AG09319 (cell line): ENCODE measurements around the gene GATM.

ENCODE experiments used
- DNase-seq: peaks from one replicate; pipeline ENCODE4 v3.0.0-alpha.2; 2010; ENCODE audit warnings: low read depth; ENCODE audit errors: extremely low read depth
- CTCF ChIP-seq: IDR thresholded peaks from 2 replicates; pipeline ENCODE4 v1.5.1; 2011; ENCODE audit warnings: low read depth, mild to moderate bottlenecking, inconsistent platforms, low read length, moderate library complexity

Gene GATM

GRCh38 chr15:45351227-45351626 is 27.1 kb downstream of the GATM start:
- TF ChIP-seq CTCF = no peak

GRCh38 chr15:45349623-45350022 is 28.7 kb downstream of the GATM start:
- DNase-seq = no peak
- TF ChIP-seq CTCF = no peak

More at GRCh38 chr15:45351227-45351626, 27.1 kb downstream of the GATM start:
- DNase-seq = no peak

- DNase-seq = no peak
- TF ChIP-seq CTCF = no peak
Measured at GRCh38 chr15:45347989-45348388, 30.4 kb downstream of the GATM start.

GRCh38 chr15:45347033-45347432 is 31.3 kb downstream of the GATM start:
- no peak for DNase-seq
- TF ChIP-seq CTCF = no peak

GRCh38 chr15:45346381-45346780 is 32.0 kb downstream of the GATM start:
- no peak for DNase-seq
- TF ChIP-seq CTCF = no peak

GRCh38 chr15:45343258-45343860 is 35.0 kb downstream of the GATM start:
- TF ChIP-seq CTCF = no peak
- no peak for DNase-seq

GRCh38 chr15:45341790-45342189 is 36.6 kb downstream of the GATM start:
- no peak for TF ChIP-seq CTCF
- DNase-seq = no peak
